Cardiac fibroblast (primary cell): ENCODE results near the gene WASF3.
A peak's percentile ranks its signal among the peaks of the same experiment; 100 is the strongest.
"Not testable (repeated sequence)": the region's sequence is repeated elsewhere in the genome, so short reads cannot be mapped to it uniquely, and the experiment has no call there.

Experiments used
- DNase-seq, 2 donors: peaks; one replicate each; pipeline versions ENCODE4 v3.0.0 to v3.0.0-alpha.2; 2010; ENCODE audit warnings: low read depth in 2 of 2
- H3K4me3 ChIP-seq, 2 donors: replicated peaks in 1 of 2; 1 replicate in 1 of 2; 2 replicates in 1 of 2; pipeline ENCODE4 v1.5.1; 2011; ENCODE audit warnings: low read depth in 2 of 2, low read length in 2 of 2, mild to moderate bottlenecking in 2 of 2, moderate library complexity in 1 of 2
- TF ChIP-seq, protein P1 (sequence below): IDR thresholded peaks from one replicate; pipeline ENCODE4 v1.5.1; 2011; ENCODE audit warnings: low read depth, mild to moderate bottlenecking, low read length, inconsistent platforms

Gene WASF3

DNA sequence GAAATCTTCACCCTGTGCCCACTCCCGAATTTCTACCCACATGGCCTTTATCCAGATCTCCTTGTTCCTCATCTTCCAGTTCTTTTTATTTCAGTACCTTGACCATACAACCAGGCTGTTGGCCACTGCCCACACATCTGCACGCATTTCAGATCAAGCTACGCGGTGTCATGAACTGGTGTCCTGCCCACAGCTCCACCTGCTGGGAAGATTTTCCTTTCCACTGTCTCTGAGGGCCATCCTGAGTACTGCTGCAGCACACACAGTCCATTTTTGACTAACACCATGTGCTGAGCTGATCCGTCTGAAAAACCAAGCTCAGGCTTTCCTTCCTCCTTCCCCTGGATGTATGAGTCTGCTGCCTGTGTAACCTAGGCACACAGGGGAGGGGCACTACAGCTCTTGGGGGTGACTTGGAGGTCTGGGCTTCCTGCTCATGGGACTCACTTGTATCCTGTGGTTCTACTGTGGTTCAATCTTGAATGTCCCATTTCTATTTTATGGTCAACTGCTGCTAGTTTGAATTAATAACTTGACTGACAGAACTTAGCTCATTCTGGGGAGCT is 71.9 kb downstream of the WASF3 start:
- DNase-seq, result peak in 1 of 2 donors; percentile 39
- H3K4me3 ChIP-seq, result no peak overlapping the region
- TF ChIP-seq, protein P1, sequence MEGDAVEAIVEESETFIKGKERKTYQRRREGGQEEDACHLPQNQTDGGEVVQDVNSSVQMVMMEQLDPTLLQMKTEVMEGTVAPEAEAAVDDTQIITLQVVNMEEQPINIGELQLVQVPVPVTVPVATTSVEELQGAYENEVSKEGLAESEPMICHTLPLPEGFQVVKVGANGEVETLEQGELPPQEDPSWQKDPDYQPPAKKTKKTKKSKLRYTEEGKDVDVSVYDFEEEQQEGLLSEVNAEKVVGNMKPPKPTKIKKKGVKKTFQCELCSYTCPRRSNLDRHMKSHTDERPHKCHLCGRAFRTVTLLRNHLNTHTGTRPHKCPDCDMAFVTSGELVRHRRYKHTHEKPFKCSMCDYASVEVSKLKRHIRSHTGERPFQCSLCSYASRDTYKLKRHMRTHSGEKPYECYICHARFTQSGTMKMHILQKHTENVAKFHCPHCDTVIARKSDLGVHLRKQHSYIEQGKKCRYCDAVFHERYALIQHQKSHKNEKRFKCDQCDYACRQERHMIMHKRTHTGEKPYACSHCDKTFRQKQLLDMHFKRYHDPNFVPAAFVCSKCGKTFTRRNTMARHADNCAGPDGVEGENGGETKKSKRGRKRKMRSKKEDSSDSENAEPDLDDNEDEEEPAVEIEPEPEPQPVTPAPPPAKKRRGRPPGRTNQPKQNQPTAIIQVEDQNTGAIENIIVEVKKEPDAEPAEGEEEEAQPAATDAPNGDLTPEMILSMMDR, result peak; percentile 19

GRCh38 chr13:26635634-26636033 is 78.2 kb downstream of the WASF3 start:
- DNase-seq, H3K4me3 ChIP-seq: not testable (repeated sequence)

- not testable (repeated sequence) for H3K4me3 ChIP-seq, DNase-seq
These were observed 78.6 kb downstream of the WASF3 start for GRCh38 chr13:26636073-26636472.

GRCh38 chr13:26646603-26647002 is 89.1 kb downstream of the WASF3 start:
- TF ChIP-seq, protein P1, result no peak
- no peak overlapping the region for H3K4me3 ChIP-seq
- no peak for DNase-seq

DNA sequence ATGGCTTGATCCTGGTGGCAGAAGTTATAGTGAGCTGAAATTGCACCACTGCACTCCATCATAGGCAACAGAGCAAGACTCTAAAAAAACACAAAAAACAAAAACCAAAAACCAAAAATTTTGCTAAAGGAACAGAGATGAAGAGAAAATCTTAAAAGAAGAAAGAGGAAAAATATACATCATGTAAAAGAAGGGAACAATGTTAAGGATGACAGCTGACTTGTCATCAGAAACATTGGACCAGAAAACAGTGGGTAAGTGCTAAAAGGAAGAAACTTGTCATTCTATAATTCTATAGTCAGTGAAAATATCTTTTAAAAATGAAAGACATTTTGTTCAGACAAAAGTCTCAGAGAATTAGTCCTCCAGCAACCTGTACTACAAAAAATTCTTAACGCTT is 93.8 kb downstream of the WASF3 start:
- TF ChIP-seq, protein P1, result no peak
- H3K4me3 ChIP-seq, result no peak overlapping the region
- DNase-seq, result no peak

GRCh38 chr13:26653310-26653709 is 95.8 kb downstream of the WASF3 start:
- TF ChIP-seq, protein P1, result no peak
- no peak overlapping the region for H3K4me3 ChIP-seq
- DNase-seq, result peak in 1 of 2 donors; percentile 61

- no peak overlapping the region for H3K4me3 ChIP-seq
- TF ChIP-seq, protein P1, result no peak
- DNase-seq, result no peak
These were observed 96.4 kb downstream of the WASF3 start for GRCh38 chr13:26653842-26654241.

GRCh38 chr13:26656919-26657318 is 99.4 kb downstream of the WASF3 start:
- H3K4me3 ChIP-seq, result no peak overlapping the region
- peak; percentile 56 to 61 for DNase-seq
- TF ChIP-seq, protein P1, result no peak
